D721Med (cell line): Measurements from ENCODE around the gene CECR2.

Source experiments
- DNase-seq: peaks from one replicate; pipeline ENCODE4 v3.0.0; 2011; ENCODE audit warnings: low spot score; ENCODE audit not compliant: insufficient read length
- FAIRE-seq: peaks from 2 replicates; lab custom pipeline; 2011; peaks lifted over from hg19 to GRCh38; lab: Jason Lieb, UNC
- CTCF ChIP-seq: IDR thresholded peaks from 2 replicates; pipeline ENCODE4 v1.5.1; 2012; ENCODE audit warnings: mild to moderate bottlenecking, control low read depth; ENCODE audit not compliant: insufficient read depth; ENCODE audit errors: missing control alignments

The CECR2 gene

GRCh38 chr22:17570851-17571631, 201.8 kb downstream of the CECR2 start:
- FAIRE-seq (no peak), DNase-seq (no peak)
- TF ChIP-seq CTCF = no peak

DNA sequence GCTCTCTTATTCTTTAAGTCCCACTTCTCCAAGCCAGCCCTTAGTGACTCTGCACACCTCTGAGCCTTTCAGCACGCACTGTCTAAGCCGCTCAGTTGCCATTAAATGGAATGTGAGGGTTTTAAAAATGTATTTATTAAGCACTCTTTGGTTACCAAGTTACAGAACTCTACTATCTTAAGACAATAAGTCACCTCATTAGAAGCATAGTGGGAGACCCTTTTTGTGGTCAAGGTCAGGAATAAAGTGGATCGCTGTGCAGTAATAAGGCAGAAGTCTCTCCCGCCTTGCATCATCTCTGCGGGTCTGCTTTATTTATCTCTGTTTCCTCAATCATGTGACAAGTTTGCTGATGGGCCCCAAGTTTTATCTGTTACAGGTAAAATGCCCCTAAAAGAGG, 205.9 kb downstream of the CECR2 start:
- DNase-seq = no peak
- no peak for TF ChIP-seq CTCF
- no peak for FAIRE-seq

GRCh38 chr22:17575681-17576080, 206.4 kb downstream of the CECR2 start:
- no peak for DNase-seq
- FAIRE-seq = no peak
- no peak for TF ChIP-seq CTCF

DNA sequence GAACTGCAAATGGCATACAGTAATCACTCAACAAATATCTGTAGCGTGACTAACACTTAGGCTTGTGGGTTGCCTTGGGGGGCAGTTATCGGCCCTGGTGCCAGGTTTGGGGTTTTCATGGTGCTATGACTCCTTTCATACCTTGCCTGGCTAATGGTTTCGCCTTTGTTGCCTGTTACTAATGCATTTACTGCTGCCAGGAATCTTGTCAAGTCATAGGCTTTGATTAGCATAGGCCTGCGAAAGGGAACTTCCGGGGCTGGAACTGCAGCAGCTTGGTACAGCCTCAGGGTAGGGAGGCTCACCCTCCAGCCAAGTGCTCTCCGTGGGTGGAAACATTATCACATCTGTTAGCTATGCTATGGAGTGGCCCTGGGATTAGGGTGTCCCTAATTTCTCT, 207.2 kb downstream of the CECR2 start:
- DNase-seq = no peak
- TF ChIP-seq CTCF = no peak
- no peak for FAIRE-seq

- no peak for DNase-seq
- TF ChIP-seq CTCF = no peak
- FAIRE-seq = no peak
Measured at GRCh38 chr22:17578136-17578754, 209.0 kb downstream of the CECR2 start.

GRCh38 chr22:17579535-17579981, 210.3 kb downstream of the CECR2 start:
- FAIRE-seq (no peak), DNase-seq (no peak)
- TF ChIP-seq CTCF = no peak
